DND-41 (cell line): ENCODE results near the gene XAB2.
"Not testable (repeated sequence)": the region's sequence is repeated elsewhere in the genome, so short reads cannot be mapped to it uniquely, and the experiment has no call there.

Experiments used
- ATAC-seq: fragments of 200-7000 bp; cut with Tn5 transposase; 3 replicates; pipeline ENCODE4 v1.9.1; 2021; ENCODE audit warnings: low read depth; ENCODE audit not compliant: insufficient read depth
- DNase-seq: peaks from one replicate; pipeline ENCODE4 v3.0.0-alpha.2; 2020
- H2AFZ ChIP-seq: 2 replicates; pipeline ENCODE4 v1.6.0; 2012; ENCODE audit warnings: low read depth, low read length
- H3K27ac ChIP-seq: 2 replicates; pipeline ENCODE4 v1.5.1; 2012; ENCODE audit warnings: low read length, inconsistent platforms
- H3K27me3 ChIP-seq: fragments of 200-600 bp; sonication (generic); 2 replicates; pipeline ENCODE4 v1.6.0; 2012; ENCODE audit warnings: low read length, mild to moderate bottlenecking, inconsistent platforms; ENCODE audit not compliant: insufficient read depth, poor library complexity
- H3K36me3 ChIP-seq: 2 replicates; pipeline ENCODE4 v1.5.1; 2012; ENCODE audit warnings: low read length, inconsistent platforms; ENCODE audit not compliant: insufficient read depth
- H3K4me1 ChIP-seq: 2 replicates; pipeline ENCODE4 v1.5.1; 2012; ENCODE audit warnings: mild to moderate bottlenecking, low read length; ENCODE audit not compliant: insufficient read depth
- H3K4me2 ChIP-seq: 2 replicates; pipeline ENCODE4 v1.6.0; 2012; ENCODE audit warnings: mild to moderate bottlenecking, moderate library complexity, low read length, inconsistent platforms; ENCODE audit not compliant: insufficient read depth
- H3K4me3 ChIP-seq, 2 experiments: fragments of 200-600 bp in 1 of 2; shearing (Covaris generic) in 1 of 2; 2 replicates each; pipeline ENCODE4 v1.5.1; 2012 to 2016; ENCODE audit warnings: inconsistent platforms in 2 of 2, low read length in 2 of 2, mild to moderate bottlenecking in 2 of 2, low read depth in 1 of 2, moderate library complexity in 1 of 2
- H3K79me2 ChIP-seq: 2 replicates; pipeline ENCODE4 v1.6.0; 2012; ENCODE audit warnings: low read length, inconsistent platforms; ENCODE audit not compliant: insufficient read depth
- H3K9ac ChIP-seq: 2 replicates; pipeline ENCODE4 v1.6.0; 2012; ENCODE audit warnings: low read depth, mild to moderate bottlenecking, inconsistent platforms, low read length, moderate library complexity
- H3K9me3 ChIP-seq: 2 replicates; pipeline ENCODE4 v1.5.1; 2012; ENCODE audit warnings: low read length, moderate library complexity, mild to moderate bottlenecking, inconsistent platforms; ENCODE audit not compliant: insufficient read depth, severe bottlenecking
- H4K20me1 ChIP-seq: 2 replicates; pipeline ENCODE4 v1.6.0; 2012; ENCODE audit warnings: low read length; ENCODE audit not compliant: insufficient read depth
- EZH2 ChIP-seq: IDR thresholded peaks from 3 replicates; pipeline ENCODE4 v1.6.1; 2012; ENCODE audit warnings: borderline replicate concordance, low read depth, mild to moderate bottlenecking, moderate library complexity, low read length, inconsistent platforms; ENCODE audit not compliant: severe bottlenecking
- TF ChIP-seq, protein P1 (sequence below): IDR thresholded peaks from 2 replicates; pipeline ENCODE4 v1.5.1; 2012; ENCODE audit warnings: borderline replicate concordance, low read length, moderate library complexity, mild to moderate bottlenecking; ENCODE audit not compliant: poor library complexity, severe bottlenecking; ENCODE audit errors: extremely low read depth

The XAB2 gene

DNA sequence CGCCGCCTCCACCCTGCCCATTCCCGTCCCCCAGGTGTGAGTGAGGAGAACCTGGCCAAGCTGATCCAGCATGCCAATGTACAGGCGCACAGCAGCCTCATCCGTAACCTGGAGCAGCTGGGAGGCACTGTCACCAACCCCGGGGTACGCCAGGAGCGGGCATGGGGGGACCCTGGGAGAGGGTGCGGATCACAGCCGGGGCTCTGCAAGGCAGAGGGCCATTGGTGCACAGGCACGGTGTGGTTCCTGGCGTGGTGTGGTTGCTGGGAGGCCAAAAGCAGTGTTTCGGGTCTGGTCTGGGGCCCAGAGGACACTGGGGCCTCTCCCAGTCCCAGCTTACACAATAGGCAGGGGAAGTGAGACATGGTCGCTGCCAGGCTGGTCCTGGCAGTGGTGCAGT is 15.8 kb upstream of the XAB2 start:
- no peaks in the 10 kb centered on the region for H3K27me3 ChIP-seq
- ATAC-seq (no peak), DNase-seq (no peak)
- no peaks in the 10 kb centered on the region for H3K36me3 ChIP-seq
- no peak overlapping the region for H2AFZ ChIP-seq
- TF ChIP-seq EZH2 = no peak
- TF ChIP-seq, protein P1, sequence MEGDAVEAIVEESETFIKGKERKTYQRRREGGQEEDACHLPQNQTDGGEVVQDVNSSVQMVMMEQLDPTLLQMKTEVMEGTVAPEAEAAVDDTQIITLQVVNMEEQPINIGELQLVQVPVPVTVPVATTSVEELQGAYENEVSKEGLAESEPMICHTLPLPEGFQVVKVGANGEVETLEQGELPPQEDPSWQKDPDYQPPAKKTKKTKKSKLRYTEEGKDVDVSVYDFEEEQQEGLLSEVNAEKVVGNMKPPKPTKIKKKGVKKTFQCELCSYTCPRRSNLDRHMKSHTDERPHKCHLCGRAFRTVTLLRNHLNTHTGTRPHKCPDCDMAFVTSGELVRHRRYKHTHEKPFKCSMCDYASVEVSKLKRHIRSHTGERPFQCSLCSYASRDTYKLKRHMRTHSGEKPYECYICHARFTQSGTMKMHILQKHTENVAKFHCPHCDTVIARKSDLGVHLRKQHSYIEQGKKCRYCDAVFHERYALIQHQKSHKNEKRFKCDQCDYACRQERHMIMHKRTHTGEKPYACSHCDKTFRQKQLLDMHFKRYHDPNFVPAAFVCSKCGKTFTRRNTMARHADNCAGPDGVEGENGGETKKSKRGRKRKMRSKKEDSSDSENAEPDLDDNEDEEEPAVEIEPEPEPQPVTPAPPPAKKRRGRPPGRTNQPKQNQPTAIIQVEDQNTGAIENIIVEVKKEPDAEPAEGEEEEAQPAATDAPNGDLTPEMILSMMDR = no peak
- no peaks in the 10 kb centered on the region for H4K20me1 ChIP-seq
- H3K4me3 ChIP-seq = no peak overlapping the region
- H3K9ac ChIP-seq = no peak overlapping the region
- H3K4me2 ChIP-seq = no peak overlapping the region
- H3K27ac ChIP-seq = no peak overlapping the region
- H3K9me3 ChIP-seq = peaks cover 2% of the 10 kb centered on the region
- H3K4me1 ChIP-seq = no peaks in the 10 kb centered on the region
- H3K79me2 ChIP-seq = no peaks in the 10 kb centered on the region

- no peak overlapping the region for H3K9ac ChIP-seq
- H3K9me3 ChIP-seq = peaks cover 5% of the 10 kb centered on the region
- H3K4me3 ChIP-seq = no peak overlapping the region
- H3K27me3 ChIP-seq = no peaks in the 10 kb centered on the region
- no peaks in the 10 kb centered on the region for H3K36me3 ChIP-seq
- DNase-seq (no peak), ATAC-seq (no peak)
- H3K79me2 ChIP-seq = no peaks in the 10 kb centered on the region
- H4K20me1 ChIP-seq = no peaks in the 10 kb centered on the region
- TF ChIP-seq EZH2 = no peak
- TF ChIP-seq, protein P1 = no peak
- H3K4me1 ChIP-seq = no peaks in the 10 kb centered on the region
- no peak overlapping the region for H3K27ac ChIP-seq
- H3K4me2 ChIP-seq = no peak overlapping the region
- no peak overlapping the region for H2AFZ ChIP-seq
Observed at GRCh38 chr19:7644550-7644877, 15.2 kb upstream of the XAB2 start.

DNA sequence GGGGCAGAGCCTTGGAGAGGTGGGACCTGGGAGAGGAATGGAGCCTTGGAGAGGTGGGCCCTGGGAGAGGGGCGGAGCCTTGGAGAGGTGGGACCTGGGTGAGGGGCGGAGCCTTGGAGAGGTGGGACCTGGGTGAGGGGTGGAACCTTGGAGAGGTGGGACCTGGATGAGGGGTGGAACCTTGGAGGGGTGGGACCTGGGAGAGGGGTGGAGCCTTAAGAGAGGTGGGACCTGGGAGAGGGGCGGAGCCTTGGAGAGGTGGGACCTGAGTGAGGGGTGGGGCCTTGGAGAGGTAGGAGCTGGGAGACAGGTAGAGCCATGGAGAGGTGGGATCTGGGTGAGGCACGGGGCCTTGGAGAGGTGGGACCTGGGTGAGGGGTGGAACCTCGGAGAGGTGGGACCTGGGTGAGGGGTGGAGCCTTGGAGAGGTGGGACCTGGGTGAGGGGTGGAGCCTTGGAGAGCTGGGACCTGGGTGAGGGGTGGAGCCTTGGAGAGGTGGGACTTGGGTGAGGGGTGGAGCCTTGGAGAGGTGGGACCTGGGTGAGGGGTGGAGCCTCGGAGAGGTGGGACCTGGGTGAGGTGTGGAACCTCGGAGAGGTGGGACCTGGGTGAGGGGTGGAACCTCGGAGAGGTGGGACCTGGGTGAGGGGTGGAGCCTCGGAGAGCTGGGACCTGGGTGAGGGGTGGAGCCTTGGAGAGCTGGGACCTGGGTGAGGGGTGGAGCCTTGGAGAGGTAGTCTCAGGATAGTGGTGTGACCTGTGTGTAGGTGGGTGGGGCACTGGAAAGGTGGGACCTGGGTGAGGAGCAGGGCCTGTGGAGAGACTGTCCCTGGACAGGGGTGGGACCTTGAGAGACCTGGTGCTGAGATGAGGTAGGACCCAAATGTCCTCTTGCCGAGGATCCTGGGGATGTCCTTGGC is 14.5 kb upstream of the XAB2 start:
- not testable (repeated sequence) for H4K20me1 ChIP-seq, H3K27ac ChIP-seq, H3K4me1 ChIP-seq, H3K79me2 ChIP-seq, H3K4me2 ChIP-seq, ATAC-seq, H3K4me3 ChIP-seq, H3K27me3 ChIP-seq, H3K9ac ChIP-seq, H2AFZ ChIP-seq, DNase-seq, H3K36me3 ChIP-seq, H3K9me3 ChIP-seq

DNA sequence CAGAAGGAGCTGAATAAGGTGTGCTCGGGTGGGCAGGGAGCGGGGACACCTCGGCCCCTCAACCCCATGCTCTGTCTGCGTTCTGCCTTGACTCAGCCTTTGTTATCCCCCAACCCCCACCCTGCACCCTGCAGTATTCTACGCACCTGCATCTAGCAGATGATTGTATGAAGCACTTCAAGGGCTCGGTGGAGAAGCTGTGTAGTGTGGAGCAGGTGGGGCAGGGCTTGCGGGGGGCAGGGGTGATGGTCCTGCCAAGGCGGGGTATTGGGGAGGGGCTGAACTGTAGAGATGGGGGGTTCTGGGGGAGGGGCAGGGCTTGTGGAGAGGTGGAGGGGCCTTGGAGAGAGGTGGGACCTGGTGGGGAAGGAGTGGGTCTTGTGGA is 13.7 kb upstream of the XAB2 start:
- H3K27ac ChIP-seq = no peak overlapping the region
- no peak overlapping the region for H3K4me2 ChIP-seq
- H3K9ac ChIP-seq = no peak overlapping the region
- H2AFZ ChIP-seq = no peak overlapping the region
- no peaks in the 10 kb centered on the region for H3K4me1 ChIP-seq
- TF ChIP-seq, protein P1 = no peak
- TF ChIP-seq EZH2 = no peak
- H3K27me3 ChIP-seq = no peaks in the 10 kb centered on the region
- no peaks in the 10 kb centered on the region for H4K20me1 ChIP-seq
- no peaks in the 10 kb centered on the region for H3K79me2 ChIP-seq
- ATAC-seq = no peak; the same call in 2 of the 3 replicates
- no peaks in the 10 kb centered on the region for H3K36me3 ChIP-seq
- no peak for DNase-seq
- no peak overlapping the region for H3K4me3 ChIP-seq
- H3K9me3 ChIP-seq = peaks cover 5% of the 10 kb centered on the region
